Upper lobe of left lung (tissue), 4 donors: Measurements from ENCODE around the gene CHRNA9.

Experiments
- POLR2A ChIP-seq, 4 donors: fragments of 450-650 bp; IDR thresholded peaks; one replicate each; pipeline ENCODE4 v1.5.1; 2016 to 2017; ENCODE audit warnings: antibody characterized with exemption in 4 of 4, mild to moderate bottlenecking in 2 of 4
- POLR2AphosphoS5 ChIP-seq, 2 donors: sonication (generic); formaldehyde crosslinking; IDR thresholded peaks; one replicate each; pipeline ENCODE4 v1.5.1; 2017; ENCODE audit warnings: antibody characterized with exemption in 2 of 2

GRCh38 chr4:40378619-40379018 lies 43.5 kb downstream of the CHRNA9 start:
- TF ChIP-seq POLR2A (IDR thresholded peaks at IDR 0.05): no peak
- TF ChIP-seq POLR2AphosphoS5 (IDR thresholded peaks at IDR 0.05): no peak
